Loucy (cell line): ENCODE measurements around the gene KRTAP5-9.
"Not testable (repeated sequence)": the region's sequence is repeated elsewhere in the genome, so short reads cannot be mapped to it uniquely, and the experiment has no call there.

ENCODE experiments used
- CTCF ChIP-seq: fragments of 200-600 bp; sonication (generic); conservative IDR thresholded peaks from 2 replicates; pipeline ENCODE4 v1.5.1; 2014; ENCODE audit warnings: mild to moderate bottlenecking, antibody characterized with exemption, low read length
- EZH2phosphoT487 ChIP-seq: fragments of 200-600 bp; IDR thresholded peaks from 2 replicates; pipeline ENCODE4 v1.6.1; 2018; ENCODE audit warnings: antibody characterized with exemption, mild to moderate bottlenecking, moderate library complexity, borderline replicate concordance

- TF ChIP-seq CTCF, EZH2phosphoT487: not testable (repeated sequence)
Observed at GRCh38 chr11:71585673-71586072, 37.5 kb downstream of the KRTAP5-9 start.
